IMR-90 (cell line): ENCODE results near the gene GRB14. TPM values are rescaled to one million over a fixed set of nuclear protein-coding genes. Genes with fewer than 3 reads are reported as not detected.
"Not testable (repeated sequence)": the region's sequence is repeated elsewhere in the genome, so short reads cannot be mapped to it uniquely, and the experiment has no call there.

ENCODE experiments used
- ATAC-seq: fragments of 200-7000 bp; cut with Tn5 transposase; 2 replicates; pipeline ENCODE4 v1.9.1; 2020; ENCODE audit warnings: low read depth, mild to moderate bottlenecking, moderate library complexity
- BruUV-seq: library from RNA; stranded (reverse); fragments of 400-500 nt; replicated peaks from 2 replicates; lab custom pipeline; 2021; lab: Mats Ljungman, UMichigan
- CTCF ChIA-PET: fragments of 300-600 bp; formaldehyde crosslinking; extraction: SDS; loops from one replicate; lab custom pipeline; 2021; ENCODE audit warnings: antibody characterized with exemption; lab: Yijun Ruan, JAX
- POLR2A ChIA-PET: fragments of 300-600 bp; sonication (Branson Sonifier 250); formaldehyde crosslinking; loops from one replicate; lab custom pipeline; 2022; ENCODE audit warnings: antibody characterized with exemption; ENCODE audit not compliant: unreplicated experiment; lab: Charles Lee
- DNase-seq: peaks from one replicate; pipeline ENCODE4 v3.0.0; 2013
- H2AFZ ChIP-seq: replicated peaks from 2 replicates; pipeline ENCODE3; 2013; ENCODE audit warnings: low read length, mild to moderate bottlenecking; ENCODE audit not compliant: poor library complexity
- H2AK5ac ChIP-seq: 2 replicates; pipeline ENCODE4 v1.6.1; 2013; ENCODE audit warnings: low read depth, low read length, inconsistent platforms
- H2AK9ac ChIP-seq: replicated peaks from 2 replicates; pipeline ENCODE3; 2013; ENCODE audit warnings: mild to moderate bottlenecking, low read depth, low read length, moderate library complexity; ENCODE audit not compliant: poor library complexity
- H2BK120ac ChIP-seq: 2 replicates; pipeline ENCODE4 v1.6.1; 2013; ENCODE audit warnings: low read depth, low read length, inconsistent platforms
- H2BK15ac ChIP-seq: 3 replicates; pipeline ENCODE4 v1.6.1; 2013; ENCODE audit warnings: low read depth, low read length, inconsistent platforms
- H2BK20ac ChIP-seq: 2 replicates; pipeline ENCODE4 v1.6.1; 2013; ENCODE audit warnings: low read depth, mild to moderate bottlenecking, inconsistent platforms, low read length, moderate library complexity
- H2BK5ac ChIP-seq: 2 replicates; pipeline ENCODE4 v1.6.1; 2013; ENCODE audit warnings: mild to moderate bottlenecking, low read depth, low read length, inconsistent platforms; ENCODE audit not compliant: poor library complexity, severe bottlenecking
- H3K14ac ChIP-seq: replicated peaks from 2 replicates; pipeline ENCODE4 v1.6.1; 2013; ENCODE audit warnings: low read depth, low read length, inconsistent platforms
- H3K18ac ChIP-seq: 2 replicates; pipeline ENCODE4 v1.6.1; 2013; ENCODE audit warnings: low read depth, low read length, control low read depth
- H3K23ac ChIP-seq: 2 replicates; pipeline ENCODE4 v1.6.1; 2013; ENCODE audit warnings: low read depth, low read length, inconsistent platforms
- H3K27ac ChIP-seq: 2 replicates; pipeline ENCODE4 v1.5.1; 2013; ENCODE audit warnings: mild to moderate bottlenecking, control low read depth, low read length; ENCODE audit not compliant: insufficient read depth
- H3K27me3 ChIP-seq: 2 replicates; pipeline ENCODE4 v1.6.1; 2013; ENCODE audit warnings: low read length; ENCODE audit not compliant: control insufficient read depth, insufficient read depth
- H3K36me3 ChIP-seq: 2 replicates; pipeline ENCODE4 v1.6.1; 2013; ENCODE audit warnings: low read length, mixed read lengths; ENCODE audit not compliant: control insufficient read depth, insufficient read depth
- H3K4ac ChIP-seq: 2 replicates; pipeline ENCODE4 v1.6.1; 2013; ENCODE audit warnings: low read depth, low read length, inconsistent platforms
- H3K4me1 ChIP-seq: 2 replicates; pipeline ENCODE4 v1.6.1; 2013; ENCODE audit warnings: low read length, mixed read lengths; ENCODE audit not compliant: control insufficient read depth, insufficient read depth
- H3K4me2 ChIP-seq: 2 replicates; pipeline ENCODE4 v1.6.1; 2013; ENCODE audit warnings: low read depth, mild to moderate bottlenecking, control low read depth, low read length, moderate library complexity
- H3K4me3 ChIP-seq: 2 replicates; pipeline ENCODE4 v1.5.1; 2013; ENCODE audit warnings: low read depth, mild to moderate bottlenecking, control low read depth, low read length, moderate library complexity; ENCODE audit not compliant: insufficient read depth
- H3K56ac ChIP-seq: 2 replicates; pipeline ENCODE4 v1.6.1; 2013; ENCODE audit warnings: low read length, inconsistent platforms; ENCODE audit not compliant: insufficient read depth; ENCODE audit errors: extremely low read depth
- H3K79me1 ChIP-seq, 2 experiments: 2 replicates each; pipeline ENCODE4 v1.6.1; 2013; ENCODE audit warnings: low read length in 2 of 2, inconsistent platforms in 1 of 2, low read depth in 1 of 2
- H3K9ac ChIP-seq: 2 replicates; pipeline ENCODE4 v1.6.1; 2013; ENCODE audit warnings: low read depth, low read length, control low read depth
- H3K9me1 ChIP-seq: 2 replicates; pipeline ENCODE4 v1.6.1; 2013; ENCODE audit warnings: low read length, inconsistent platforms; ENCODE audit not compliant: insufficient read depth
- H3K9me3 ChIP-seq: 2 replicates; pipeline ENCODE4 v1.6.1; 2013; ENCODE audit warnings: low read length; ENCODE audit not compliant: control insufficient read depth, insufficient read depth
- H4K20me1 ChIP-seq: 2 replicates; pipeline ENCODE4 v1.6.1; 2013; ENCODE audit warnings: low read length, inconsistent platforms; ENCODE audit not compliant: insufficient read depth
- H4K5ac ChIP-seq: 2 replicates; pipeline ENCODE4 v1.6.1; 2013; ENCODE audit warnings: mild to moderate bottlenecking, low read depth, low read length, control low read depth
- H4K8ac ChIP-seq, 2 experiments: 2 replicates each; pipeline ENCODE4 v1.6.1; 2013; ENCODE audit warnings: low read depth in 2 of 2, low read length in 2 of 2, control low read depth in 1 of 2, inconsistent platforms in 1 of 2
- H4K91ac ChIP-seq: 2 replicates; pipeline ENCODE4 v1.6.1; 2013; ENCODE audit warnings: low read depth, low read length, inconsistent platforms; ENCODE audit not compliant: insufficient read depth
- CEBPB ChIP-seq: IDR thresholded peaks from 2 replicates; pipeline ENCODE4 v1.6.1; 2012; ENCODE audit warnings: low read depth, low read length, improper control_type of control experiment
- MAFK ChIP-seq: IDR thresholded peaks from 2 replicates; pipeline ENCODE4 v1.6.1; 2012; ENCODE audit warnings: low read depth, low read length, improper control_type of control experiment
- MAZ ChIP-seq: IDR thresholded peaks from 2 replicates; pipeline ENCODE4 v1.6.1; 2012; ENCODE audit warnings: low read depth, mild to moderate bottlenecking, low read length, improper control_type of control experiment, moderate library complexity, borderline replicate concordance
- WGBS, 2 experiments: methylation state at CpG; one replicate each; pipeline versions ENCODE4 v1.1.5 to v1.1.7; 2013; ENCODE audit warnings: missing lambda C conversion rate in 2 of 2; ENCODE audit not compliant: insufficient read length in 1 of 2; ENCODE audit errors: extremely low coverage in 2 of 2; 5-methylcytosine and 5-hydroxymethylcytosine counted together
- dilution Hi-C: fragments of 300-500 bp; cut with HindIII; formaldehyde crosslinking; loops from one replicate; pipeline ENCODE4 v1.14.3; 2018; ENCODE audit warnings: low sequenced_read_pairs; ENCODE audit not compliant: unreplicated experiment
- in situ Hi-C: fragments of 300-500 bp; cut with MboI; formaldehyde crosslinking; loops from 3 replicates; pipeline ENCODE4 v1.14.3; 2019; ENCODE audit warnings: low sequenced_read_pairs, inconsistent platforms, mixed read lengths
- intact Hi-C: fragments of 100-400 bp; cut with micrococcal nuclease; formaldehyde crosslinking; loops from 2 replicates; pipeline ENCODE4 v1.10.0; 2022
- polyA plus RNA-seq, 3 experiments: library from polyadenylated mRNA; depleted of rRNA; stranded (reverse); fragments of >200 nt; gene quantifications; 2 replicates each; pipeline ENCODE4 v1.2.3, GENCODE V29; 2012; ENCODE audit warnings: low replicate concordance in 1 of 3
- total RNA-seq: library from RNA; depleted of rRNA; stranded (reverse); fragments of >200 nt; gene quantifications from 2 replicates; pipeline ENCODE4 v1.2.3, GENCODE V29; 2012
- TF ChIP-seq, protein P1 (sequence below): conservative IDR thresholded peaks from 2 replicates; pipeline ENCODE4 v1.5.1; 2012; ENCODE audit warnings: mild to moderate bottlenecking, low read depth, low read length, improper control_type of control experiment

Gene GRB14
- total and polyA plus RNA-seq, 2 of the 4 experiments (the other 2 are of a cell fraction): not detected

DNA sequence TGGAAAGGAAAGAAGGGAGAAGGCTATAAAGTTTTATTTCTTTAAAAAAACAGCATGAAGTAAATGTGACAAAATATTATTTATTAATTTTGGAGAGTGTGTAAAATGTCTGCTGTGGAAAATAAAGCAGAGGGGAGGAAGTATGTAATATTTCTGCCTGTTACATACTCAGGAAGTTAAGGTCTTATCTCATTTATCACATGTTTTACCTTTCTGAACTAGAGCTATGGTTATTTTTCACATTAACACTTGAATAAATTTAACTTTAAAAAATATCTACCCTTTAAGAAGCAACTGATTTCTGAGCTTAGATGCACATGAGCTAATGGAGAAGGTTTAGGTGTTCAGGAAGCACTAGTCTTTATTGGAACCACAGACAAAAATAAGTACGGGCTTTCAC, 148.3 kb downstream of the GRB14 start:
- dilution Hi-C loops (no loop called here), intact Hi-C loops (loop anchor here (10.0 kb wide), 1 partner anchor 1128 kb away; no protein-coding TSS in a partner anchor), in situ Hi-C loops (no loop called here)
- Histone ChIP-seq H4K5ac (no peak overlapping the region), H3K4me2 (no peak overlapping the region), H3K9ac (no peak overlapping the region), H3K4ac (no peak overlapping the region), H3K27ac (no peak overlapping the region), H3K36me3 (no peaks in the 10 kb centered on the region), H3K14ac (no peak overlapping the region), H3K4me1 (no peaks in the 10 kb centered on the region), H4K91ac (no peak overlapping the region), H3K79me1 (no peaks in the 10 kb centered on the region), H2AK5ac (no peak overlapping the region), H2BK15ac (no peak overlapping the region), H3K4me3 (no peak overlapping the region), H2AFZ (no peak overlapping the region), H3K9me1 (no peaks in the 10 kb centered on the region), H3K23ac (no peak overlapping the region), H3K56ac (no peak overlapping the region), H4K8ac (no peak overlapping the region), H3K18ac (no peak overlapping the region), H2AK9ac (no peak overlapping the region), H3K27me3 (no peaks in the 10 kb centered on the region), H3K9me3 (no peaks in the 10 kb centered on the region), H4K20me1 (no peaks in the 10 kb centered on the region), H2BK20ac (no peak overlapping the region), H2BK5ac (no peak overlapping the region), H2BK120ac (no peak overlapping the region)
- ChIA-PET CTCF (no interaction called here), POLR2A (no interaction called here)
- DNase-seq (no peak), ATAC-seq (no peak)
- no CpG with 5 or more reads among the region's 1 CpG for WGBS, 2 experiments
- BruUV-seq: no TSS peak
- TF ChIP-seq MAFK (no peak), CEBPB (no peak), MAZ (no peak)
- TF ChIP-seq, protein P1, sequence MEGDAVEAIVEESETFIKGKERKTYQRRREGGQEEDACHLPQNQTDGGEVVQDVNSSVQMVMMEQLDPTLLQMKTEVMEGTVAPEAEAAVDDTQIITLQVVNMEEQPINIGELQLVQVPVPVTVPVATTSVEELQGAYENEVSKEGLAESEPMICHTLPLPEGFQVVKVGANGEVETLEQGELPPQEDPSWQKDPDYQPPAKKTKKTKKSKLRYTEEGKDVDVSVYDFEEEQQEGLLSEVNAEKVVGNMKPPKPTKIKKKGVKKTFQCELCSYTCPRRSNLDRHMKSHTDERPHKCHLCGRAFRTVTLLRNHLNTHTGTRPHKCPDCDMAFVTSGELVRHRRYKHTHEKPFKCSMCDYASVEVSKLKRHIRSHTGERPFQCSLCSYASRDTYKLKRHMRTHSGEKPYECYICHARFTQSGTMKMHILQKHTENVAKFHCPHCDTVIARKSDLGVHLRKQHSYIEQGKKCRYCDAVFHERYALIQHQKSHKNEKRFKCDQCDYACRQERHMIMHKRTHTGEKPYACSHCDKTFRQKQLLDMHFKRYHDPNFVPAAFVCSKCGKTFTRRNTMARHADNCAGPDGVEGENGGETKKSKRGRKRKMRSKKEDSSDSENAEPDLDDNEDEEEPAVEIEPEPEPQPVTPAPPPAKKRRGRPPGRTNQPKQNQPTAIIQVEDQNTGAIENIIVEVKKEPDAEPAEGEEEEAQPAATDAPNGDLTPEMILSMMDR: no peak

DNA sequence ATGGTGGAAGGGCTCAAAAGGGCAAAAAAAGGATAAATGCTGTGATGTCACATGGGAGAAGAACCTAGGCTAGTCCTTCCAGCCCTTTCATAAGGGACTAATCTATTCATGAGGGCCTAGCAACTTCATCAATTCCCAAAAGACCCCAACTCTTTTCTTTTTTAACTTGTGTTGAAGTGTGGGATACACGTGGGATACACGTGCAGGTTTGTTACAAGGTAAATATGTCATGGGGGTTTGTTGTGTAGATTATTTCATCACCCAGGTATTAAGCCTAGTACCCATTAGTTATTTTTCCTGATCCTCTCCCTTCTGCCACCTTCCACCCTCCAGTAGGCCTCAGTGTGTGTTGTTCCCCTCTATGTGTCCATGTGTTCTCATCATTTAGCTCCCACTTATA, 156.2 kb downstream of the GRB14 start:
- H2BK20ac ChIP-seq, CTCF ChIA-PET: not testable (repeated sequence)
- WGBS, 2 experiments: no CpG with 5 or more reads among the region's 2 CpGs

More for the DNA sequence above, 156.2 kb downstream of the GRB14 start:
- in situ Hi-C loops, H3K9me1 ChIP-seq, BruUV-seq, POLR2A ChIA-PET, H2AK5ac ChIP-seq, ATAC-seq, H4K8ac ChIP-seq, H3K4me3 ChIP-seq, H3K18ac ChIP-seq, H3K56ac ChIP-seq, H2BK5ac ChIP-seq, H3K23ac ChIP-seq, H2AFZ ChIP-seq, H3K4ac ChIP-seq, H3K14ac ChIP-seq, H3K4me1 ChIP-seq, H3K36me3 ChIP-seq, H2BK120ac ChIP-seq, dilution Hi-C loops, H4K91ac ChIP-seq, H4K20me1 ChIP-seq, H3K27me3 ChIP-seq, H3K9me3 ChIP-seq, H3K9ac ChIP-seq, H2AK9ac ChIP-seq, intact Hi-C loops, H3K4me2 ChIP-seq, H3K79me1 ChIP-seq, DNase-seq, H2BK15ac ChIP-seq, H3K27ac ChIP-seq, H4K5ac ChIP-seq: not testable (repeated sequence)
